Measurements from ENCODE around the gene MRGPRG.

Gene MRGPRG

DNA sequence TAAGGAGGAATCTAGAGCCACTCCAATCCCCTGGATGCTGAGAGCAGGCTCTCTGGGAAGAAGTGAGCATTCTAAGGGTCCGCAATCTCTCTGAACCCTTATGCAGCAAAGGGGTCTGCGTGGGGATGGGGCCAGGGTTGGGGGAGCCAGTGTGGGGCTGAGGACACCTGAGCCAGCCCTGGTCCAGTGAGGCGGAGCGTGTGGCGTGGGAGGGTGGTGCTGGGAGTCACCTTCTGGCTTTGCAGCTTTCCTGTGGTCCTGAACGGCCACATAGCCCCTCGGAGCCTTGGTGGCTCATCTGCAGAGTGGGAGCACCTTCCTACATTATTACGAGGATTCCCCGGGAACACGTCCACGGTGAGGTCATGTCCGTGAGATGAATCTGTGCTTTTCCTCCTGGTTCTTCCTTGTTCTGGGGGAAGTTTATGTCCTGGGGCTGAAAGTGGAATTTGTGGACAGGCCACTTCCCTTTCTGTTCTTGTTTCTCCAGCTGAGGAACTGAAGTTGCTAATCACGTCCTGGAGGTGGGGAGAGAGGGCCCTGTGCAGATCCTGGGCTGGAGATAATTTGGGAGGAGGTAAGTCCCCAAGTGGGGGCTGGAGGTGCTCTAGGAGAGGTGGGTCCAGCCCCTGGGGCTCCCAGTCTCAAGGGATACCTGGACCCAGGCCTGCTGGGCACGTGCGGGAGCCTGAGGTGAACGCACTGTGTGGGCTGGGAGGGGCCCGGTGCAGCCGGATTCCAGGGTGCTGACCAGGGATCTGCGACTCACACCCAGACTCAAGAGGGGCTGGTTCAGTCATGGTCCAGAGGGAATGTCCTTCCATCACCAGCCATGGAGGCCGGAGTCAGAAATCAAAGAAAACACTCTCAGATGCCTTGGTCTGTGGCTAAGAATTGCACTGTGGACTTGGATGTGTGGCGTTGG lies 7.5 kb upstream of the MRGPRG start:
- DNase-seq (ENCODE audit: low spot score), result no peak

DNA sequence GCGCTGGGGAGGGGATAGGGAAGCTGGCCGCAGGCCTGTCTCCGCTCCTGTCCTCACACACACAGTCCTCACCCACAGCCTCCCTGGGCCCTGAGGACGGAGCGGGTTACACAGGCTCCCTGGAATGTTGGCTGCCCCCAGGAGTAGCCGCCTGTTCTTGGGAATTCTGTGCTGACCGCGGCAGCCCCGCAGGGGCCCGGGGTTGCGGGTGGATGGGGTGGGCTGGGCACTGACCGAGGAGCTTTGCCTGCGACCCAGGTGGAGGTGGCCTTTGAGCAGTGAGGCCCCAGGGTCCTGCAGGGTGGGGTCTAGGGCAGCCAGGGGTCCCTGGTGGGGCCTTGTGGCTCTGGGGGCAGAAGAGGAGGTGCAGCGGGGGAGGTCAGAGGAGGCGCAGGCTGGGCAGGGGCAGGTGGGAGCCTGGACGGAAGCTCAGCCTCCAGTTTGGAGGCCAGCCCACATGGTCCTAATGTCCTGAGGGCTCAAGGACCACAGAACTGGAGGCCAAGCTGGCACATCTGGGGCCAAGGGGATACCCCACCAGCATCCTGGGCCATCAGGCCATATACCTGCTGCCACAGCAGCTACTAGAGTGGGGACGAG lies 6.6 kb upstream of the MRGPRG start:
- no peak for DNase-seq (ENCODE audit: low spot score)

DNA sequence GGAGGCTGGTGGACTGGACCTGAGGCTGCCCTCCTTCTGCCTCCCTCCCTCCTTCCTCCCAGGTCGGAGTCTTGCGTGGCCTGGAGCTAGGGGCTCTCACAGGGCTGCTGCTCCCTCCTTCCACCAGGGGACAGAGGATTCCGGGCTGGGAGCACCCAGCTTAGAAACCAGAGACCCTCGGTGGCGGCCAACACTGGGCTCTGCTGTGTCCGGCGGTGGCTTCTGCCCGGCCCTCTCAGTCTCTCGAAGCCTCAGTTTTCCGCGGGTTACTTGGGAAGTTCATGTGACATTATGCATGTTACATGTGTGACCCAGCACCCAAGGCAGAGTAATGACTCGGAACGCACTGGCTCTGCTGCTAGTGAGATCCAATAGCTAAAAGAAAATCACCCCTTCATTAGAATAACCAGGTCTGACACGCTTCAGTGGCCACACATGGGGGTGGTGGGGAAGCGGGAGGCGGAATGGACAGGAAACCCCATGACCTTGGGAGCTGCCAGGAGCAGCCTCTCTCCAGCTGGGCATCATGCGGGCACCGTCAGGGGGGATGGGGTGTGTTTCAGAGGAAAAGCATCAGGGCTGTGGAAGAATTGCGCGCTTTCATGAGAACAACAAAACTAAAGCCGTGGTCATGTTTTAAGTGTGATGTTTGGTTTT lies 5.9 kb upstream of the MRGPRG start:
- no peak for DNase-seq (ENCODE audit: low spot score)

DNA sequence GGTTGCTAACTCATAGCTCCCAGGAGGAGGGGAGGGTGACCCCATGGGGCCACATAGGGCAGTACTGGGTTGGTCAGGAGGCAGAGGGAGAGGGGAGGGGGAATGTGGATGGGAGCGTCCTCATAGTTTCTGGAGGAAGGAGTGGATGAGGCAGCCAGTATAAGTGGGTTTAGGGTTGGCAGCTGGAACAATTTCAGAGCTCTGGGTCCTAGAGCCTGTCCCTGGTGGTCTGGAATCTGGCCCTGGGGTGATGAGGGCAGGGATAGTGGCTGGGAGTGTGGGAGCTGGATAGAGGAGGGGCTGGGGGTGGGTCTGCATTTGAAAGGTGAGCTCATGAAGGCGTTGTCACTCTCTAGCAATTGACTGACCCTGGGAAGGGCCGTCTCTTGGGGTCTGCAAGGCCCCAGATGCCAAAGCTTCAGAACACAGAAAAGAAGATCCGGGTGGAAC lies 5.3 kb upstream of the MRGPRG start:
- DNase-seq (ENCODE audit: low spot score), result no peak

DNA sequence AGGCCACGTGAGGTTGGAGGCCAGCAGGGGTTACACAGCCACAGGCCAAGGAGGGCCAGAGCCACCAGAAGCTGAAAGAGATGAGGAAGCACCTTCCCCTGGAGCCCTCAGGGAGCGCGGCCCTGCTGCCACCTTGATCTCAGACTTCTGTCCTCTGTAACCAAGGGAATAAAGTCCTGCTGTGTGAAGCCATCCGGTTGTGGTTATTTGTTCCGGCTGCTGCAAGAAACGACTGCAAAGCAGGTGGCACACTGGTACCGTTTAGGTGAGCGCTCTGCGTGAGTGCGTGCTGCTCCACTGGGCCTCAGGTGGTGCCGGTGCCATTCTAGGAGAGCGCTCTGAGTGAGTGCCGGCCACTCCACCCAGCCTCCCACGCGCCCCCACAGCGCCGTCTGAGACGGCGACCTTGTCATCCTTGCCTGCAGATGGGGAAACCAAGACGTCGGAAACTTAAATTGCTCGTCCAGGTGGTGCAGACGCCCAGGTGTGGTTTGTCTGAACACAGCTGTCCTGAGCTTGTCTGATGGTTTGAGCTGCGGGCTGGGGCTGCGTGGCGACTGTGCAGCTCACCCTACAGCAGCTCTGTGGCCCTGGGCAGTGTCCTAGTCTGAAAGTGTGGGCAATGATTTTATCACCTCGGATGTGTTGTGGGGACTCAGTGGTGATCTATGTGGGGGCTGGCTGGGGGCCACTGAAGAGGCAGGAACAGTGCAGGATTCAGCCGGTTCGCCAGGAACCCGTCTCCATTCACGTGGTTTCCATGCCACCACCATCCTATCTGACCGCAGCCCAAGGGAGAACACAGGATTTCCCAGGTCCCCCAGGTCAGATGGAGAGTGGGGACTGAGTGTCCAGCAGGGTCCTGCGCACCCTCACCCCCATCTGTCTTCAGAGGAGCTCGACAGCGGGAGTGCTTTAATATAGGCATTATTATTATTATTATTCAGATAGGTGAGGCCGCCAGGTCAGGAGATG lies 4.6 kb upstream of the MRGPRG start:
- DNase-seq (ENCODE audit: low spot score), result no peak

DNA sequence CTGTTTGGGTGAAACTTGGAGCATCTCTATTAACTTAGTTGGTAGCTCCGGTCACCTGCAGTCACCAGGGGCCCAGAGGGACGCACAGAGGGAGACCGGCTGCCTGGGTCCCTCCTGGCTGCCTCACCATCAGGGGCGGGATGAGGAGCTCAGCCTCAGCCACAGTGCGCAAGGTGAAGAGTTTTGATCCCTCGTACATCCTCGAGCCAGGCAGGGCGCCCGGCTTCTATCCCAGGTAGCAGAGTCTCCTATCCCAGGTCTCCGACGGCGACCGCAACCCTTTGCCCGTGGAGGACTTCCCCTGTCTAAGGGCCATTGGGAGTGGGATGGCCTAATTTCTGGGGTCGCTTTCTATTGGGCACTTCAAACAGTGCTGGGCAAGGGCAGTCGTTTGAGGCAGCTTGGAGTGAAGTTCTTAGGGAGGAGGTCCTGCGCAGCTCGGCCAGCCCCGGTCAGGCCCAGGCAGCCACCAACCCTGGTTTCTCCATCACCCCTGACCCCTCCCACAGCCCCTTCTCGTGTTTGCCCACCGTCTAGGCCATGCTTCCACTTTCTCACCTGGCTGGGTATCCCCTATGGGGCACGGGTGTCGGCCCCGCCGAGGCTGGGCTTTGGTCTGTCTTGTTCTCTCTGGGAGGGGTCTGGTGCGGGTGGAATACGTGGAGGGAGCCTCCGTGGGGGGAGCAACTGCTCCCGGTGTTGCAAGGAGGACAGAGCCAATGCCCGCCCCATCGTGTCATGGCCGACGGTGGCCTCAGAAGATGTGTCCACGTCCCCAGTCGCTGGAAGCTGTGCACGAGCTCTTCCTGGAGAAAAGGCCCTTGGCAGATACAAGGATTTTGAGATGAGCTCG lies 3.6 kb upstream of the MRGPRG start:
- no peak for DNase-seq (ENCODE audit: low spot score)

DNA sequence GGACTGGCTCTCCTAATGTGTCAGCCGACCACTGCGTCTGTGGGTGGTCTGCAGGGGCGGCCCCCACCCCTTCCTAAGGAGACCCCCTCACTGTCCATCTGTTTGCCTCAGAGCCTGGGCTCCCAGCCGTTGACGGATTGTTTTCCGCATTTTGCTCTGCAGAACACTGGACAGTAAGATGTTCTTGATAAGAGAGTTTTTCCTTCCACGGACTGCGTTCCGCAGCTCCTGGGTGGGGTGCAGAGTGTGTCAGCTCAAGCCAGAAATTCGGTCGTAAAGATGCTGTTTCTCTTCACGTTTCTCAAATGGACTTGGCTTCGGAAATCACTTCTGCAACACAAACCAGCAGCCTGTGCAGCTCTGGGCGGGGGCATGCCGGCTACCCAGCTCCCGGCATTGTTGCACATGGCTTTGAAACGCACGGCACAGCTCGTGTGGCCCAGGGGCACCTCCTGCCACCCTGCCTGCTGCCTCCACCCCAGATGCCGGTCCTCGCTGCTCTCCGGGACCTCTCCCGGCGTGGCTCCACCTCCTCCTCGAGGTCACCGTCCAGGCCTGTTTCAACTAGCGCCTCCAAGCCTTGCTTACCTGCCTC lies 2.9 kb upstream of the MRGPRG start:
- no peak for DNase-seq (ENCODE audit: low spot score)

DNA sequence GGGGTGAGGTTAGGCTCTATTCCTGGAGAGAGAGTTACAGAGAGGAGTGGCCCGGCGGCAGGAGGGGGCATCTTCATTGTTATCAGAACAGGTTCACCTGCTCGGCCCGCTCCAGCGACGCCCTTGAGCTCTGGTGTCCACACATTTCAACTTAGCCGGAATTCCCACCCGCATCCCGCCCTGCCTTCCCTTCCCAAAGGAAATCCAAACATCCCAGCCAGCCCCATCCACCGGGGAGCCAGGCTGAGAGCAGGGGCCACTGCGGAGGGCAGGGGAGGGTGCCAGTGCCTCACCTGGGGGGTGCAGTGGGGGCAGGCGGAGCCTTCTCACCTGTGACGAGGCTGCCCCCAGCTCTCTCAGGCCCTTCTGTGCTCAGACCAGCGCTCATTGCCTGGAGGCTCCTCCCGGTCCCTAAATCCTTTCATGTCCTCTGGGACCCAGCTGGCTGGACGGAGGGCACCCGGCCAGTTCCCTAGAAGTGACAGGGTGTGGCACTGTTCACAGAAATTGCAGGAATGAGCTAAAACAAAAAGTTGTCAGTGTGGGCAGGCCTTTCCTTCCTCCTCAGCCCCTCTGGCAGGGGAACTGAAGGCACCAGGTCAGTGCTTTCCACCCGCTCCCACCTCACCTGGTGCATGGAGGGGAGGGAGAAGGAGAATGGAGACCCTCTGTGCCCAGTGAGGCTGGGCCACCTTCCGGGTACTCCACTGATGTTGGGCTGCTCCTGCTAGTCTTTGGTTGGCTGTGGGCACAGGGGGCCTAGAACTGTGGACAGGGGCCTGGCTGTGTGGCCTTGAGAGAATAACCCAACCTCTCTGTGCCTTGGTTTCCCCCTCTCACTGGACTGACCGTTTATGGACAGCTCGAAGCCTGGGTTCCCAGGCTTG lies 2.2 kb upstream of the MRGPRG start:
- no peak for DNase-seq (ENCODE audit: low spot score)

DNA sequence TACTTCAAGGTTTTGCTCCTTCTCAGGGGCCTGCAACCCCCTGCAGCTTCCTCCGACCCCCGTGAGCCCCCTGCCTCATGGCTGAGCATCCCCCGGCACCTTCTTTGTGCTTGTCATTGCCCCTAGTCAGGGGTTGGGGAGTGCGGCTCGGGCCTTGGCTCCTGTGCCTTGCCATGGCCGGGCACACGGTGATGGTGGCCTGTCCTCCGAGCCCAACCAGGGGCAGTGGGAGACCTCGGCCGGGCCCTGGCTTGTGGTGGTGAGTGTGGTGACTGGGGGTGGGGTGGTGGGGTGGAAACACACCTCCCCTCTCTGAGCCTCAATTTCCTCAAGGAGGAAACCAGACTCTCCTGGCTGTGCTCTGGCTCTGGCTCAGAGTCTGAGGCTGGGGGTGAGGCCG lies 1.5 kb upstream of the MRGPRG start:
- DNase-seq (ENCODE audit: low spot score), result no peak

DNA sequence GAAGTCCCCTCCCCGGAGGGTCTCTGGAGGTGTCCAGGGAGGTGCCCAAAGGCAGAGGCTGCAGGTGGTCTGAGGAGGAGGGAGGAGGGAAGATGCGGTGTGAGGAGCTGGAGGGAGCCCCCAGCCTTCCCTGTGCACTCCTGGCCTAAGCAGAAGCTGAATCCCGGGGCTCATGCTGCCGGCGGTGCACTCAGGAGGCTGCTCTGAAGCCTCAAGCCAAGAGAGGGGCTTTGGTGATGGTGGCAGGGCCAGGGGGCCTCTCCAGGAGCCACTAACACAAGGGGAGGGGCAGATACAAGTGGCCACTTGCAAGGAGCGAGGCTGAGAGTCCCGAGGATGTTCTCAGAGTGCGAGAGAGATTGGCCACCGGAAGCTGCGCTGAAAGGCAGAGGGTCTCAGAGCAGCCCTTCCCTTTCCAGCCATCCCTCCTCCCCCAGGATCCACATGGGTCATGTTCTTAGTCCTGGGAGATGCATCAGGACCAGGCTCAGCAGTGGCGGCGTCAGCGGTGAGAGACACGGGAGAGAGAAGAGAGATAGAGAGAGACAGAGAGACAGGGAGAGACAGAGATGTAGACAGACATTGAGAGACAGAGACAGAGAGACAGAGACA lies 774 bp upstream of the MRGPRG start:
- DNase-seq (ENCODE audit: low spot score), result no peak

DNA sequence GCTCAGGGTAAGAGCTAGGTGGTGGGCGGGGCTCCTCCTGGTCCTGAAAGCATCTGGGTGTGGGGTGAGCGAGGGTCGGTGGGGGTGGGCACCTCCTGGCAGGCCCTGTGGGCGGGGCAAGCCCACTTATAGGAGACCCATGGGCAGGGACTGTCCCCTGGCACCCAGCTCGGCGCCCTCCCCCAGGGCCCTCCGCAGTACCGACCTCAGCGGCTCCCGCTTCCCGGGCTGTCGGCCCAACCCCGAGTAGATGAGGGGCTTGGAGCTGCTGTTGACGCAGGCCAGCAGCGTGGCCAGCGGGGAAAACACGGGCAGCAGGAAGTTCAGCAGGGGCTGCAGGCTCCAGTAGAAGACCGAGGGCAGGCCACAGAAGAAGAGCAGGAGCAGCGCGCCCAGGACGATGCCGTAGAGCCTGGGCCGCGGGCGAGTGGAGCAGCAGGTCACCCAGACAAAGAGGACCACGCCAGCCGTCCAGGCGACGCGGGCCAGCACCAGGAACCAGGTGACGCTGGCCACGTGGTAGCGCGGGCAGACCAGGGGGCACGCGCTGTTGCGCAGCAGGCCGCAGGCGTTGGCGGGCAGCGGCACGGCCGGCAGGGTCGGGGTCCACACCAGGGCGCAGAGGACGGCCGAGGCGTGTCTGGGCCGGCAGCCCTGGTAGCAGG lies 663 bp downstream of the MRGPRG start:
- DNase-seq (ENCODE audit: low spot score), result no peak

DNA sequence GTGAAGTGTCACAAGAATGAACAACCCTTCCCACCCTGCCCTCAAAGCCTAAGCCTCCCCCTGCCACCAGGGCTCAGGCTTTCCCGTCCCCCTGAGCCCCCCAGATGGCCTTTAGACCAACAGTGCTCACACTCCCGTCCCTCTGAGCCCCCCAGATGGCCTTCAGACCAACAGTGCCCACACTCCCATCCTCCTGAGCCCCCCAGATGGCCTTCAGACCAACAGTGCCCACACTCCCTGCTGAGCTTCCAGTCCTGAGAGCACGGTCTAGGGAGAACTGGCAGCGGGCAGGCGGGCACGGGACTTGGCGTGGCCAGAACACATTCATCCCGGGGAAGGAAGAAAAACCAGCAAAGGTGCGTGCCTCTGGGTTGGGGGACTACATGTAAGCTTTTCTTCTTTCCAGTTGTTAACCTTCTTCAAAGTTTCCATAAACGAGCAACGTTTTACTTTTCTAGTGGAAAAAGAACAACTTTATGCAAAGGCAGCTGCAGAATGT lies 2.5 kb downstream of the MRGPRG start:
- no peak for DNase-seq (ENCODE audit: low spot score)

DNA sequence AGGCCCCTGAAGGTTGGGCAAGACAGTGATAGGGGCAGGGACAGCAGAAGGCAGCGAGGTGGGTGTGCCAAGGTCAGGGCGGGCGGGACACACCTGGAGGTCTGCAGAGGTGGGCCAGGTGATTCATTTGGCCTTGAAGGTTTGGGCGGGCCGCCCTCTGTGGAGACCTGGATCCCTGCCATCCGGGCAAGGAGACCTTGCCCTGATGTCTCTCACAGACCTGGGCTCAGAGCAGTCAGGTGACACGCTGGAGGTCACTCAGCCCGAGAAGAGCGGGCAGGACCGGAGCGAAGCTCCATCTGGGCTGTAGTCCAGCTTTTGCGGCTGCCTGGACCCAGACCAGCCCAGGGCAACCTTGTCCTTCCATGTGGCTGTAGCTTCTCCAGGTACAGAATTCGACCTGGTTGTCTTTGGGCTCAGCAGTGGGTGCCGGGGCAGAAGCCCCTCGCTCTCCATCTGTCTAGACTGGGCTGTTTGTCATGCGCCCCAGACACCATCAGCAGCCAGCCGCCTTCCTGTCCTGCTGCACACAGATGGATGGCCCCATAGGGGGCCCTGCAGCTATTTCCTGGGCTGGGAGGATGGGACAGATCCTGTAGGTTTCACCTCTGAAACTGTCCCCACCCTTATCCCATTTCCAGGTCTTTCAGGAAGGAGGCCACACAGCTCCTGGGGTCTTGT lies 3.1 kb downstream of the MRGPRG start:
- DNase-seq (ENCODE audit: low spot score), result no peak

DNA sequence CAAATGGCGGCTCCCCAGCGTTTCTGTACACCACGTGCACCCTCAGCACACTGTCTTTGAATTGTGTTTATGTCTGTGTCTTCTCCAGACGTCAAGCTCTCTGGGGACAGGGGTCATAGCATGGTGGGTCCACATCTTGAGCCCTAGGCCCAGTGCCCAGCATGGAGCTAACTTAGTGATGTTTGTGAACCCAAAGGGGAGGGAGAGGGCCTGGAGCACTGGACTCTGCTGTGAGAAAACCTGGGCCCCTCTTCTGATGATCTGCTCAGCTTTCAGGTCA lies 4.3 kb downstream of the MRGPRG start:
- DNase-seq (ENCODE audit: low spot score), result no peak

DNA sequence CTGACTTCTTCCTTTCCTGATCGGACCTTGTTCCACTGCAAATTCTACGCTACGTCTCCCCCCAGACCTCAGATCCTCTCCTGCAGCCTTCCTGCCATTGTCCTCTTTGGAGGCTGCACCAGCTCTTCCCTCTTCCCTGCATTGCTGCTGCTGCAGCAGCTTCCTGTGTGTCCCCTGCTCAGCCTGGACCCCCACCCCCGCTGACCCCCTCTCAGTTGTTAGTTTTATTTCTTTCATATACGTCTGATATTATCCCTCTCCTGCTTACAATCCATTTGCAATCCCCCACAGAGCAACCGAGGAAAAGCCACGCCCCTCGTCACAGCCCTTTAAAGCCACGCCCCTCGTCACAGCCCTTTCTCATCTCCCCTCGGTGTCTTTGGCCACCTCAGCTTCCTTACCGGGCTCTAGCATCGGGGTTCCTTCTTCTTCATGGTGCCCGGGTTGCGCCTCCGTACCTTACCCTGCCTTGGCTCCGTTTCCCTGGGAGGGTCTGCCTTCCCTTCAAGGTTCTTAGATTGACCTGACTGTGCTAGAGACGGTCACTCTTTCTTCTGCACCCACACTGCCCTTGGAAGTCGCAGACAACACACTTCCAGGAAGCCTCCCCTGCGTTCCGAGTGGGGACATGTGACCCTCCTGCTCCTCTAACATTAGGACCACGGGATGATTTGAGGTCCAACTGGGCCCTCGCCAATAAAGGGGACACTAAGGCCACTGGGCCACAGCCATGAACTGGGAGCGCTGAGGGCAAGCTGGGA lies 4.8 kb downstream of the MRGPRG start:
- no peak for DNase-seq (ENCODE audit: low spot score)

DNA sequence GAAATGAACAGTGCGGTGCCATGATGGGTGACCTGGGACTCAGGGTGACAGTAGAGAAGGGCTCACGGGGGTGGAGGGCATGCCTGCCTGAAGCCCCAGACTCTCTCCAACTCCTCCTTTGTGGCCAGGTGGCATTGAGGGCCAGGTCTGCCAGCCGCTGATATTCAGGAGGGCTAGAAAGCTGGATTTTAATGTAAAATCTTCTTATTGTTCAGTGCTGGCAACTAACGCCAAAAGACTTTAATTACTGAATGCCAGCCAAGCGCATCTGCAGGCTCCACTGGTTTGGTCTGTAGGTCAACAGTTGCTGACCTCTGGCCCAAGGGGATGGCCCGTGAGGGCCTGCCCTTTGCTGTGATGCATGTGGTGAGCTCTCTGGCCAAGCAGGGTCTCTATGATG lies 10.3 kb downstream of the MRGPRG start:
- DNase-seq (ENCODE audit: low spot score), result no peak

DNA sequence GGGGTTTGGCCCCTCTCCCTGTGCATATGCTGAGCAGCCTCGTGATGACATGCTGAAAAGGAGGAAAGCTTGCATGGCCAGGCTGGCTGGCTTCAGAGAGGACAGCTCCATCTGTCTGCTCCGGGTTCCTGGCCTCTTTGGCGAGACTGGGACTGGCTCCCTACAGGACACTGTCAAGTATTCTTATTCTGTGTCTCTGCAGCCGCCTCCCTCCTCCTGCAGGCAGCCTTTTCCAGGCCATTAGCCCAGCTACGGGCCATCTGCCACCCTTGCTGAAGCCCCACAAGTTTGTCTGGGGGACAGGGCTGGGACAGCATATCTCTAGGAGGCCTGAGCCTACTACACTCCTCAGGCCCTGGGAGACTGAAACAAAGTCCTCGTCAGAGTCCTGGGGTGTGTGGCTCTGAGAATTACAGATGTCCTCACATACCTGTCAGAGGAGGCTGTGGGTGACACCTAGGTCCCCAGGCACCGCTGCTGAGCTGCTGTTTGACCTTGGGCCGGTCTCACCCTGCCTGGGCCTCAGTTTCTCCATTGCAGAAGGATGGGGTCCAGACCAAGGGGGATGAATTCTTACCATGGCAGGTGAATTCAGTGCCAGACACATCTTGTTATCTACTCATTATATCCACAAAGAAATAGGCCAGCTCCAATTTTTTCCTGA lies 11.0 kb downstream of the MRGPRG start:
- no peak for DNase-seq (ENCODE audit: low spot score)
